IMR-90 (cell line): Measurements from ENCODE around the gene IL12RB2.

Experiments used
- BHLHE40 ChIP-seq: fragments of 150-350 bp; IDR thresholded peaks from 2 replicates; pipeline ENCODE4 v1.6.1; 2016; ENCODE audit warnings: mild to moderate bottlenecking, low read depth, low read length
- CHD1 ChIP-seq: IDR thresholded peaks from 2 replicates; pipeline ENCODE4 v1.6.1; 2012; ENCODE audit warnings: low read depth, low read length, improper control_type of control experiment
- ELK1 ChIP-seq: fragments of 150-350 bp; IDR thresholded peaks from 2 replicates; pipeline ENCODE4 v1.6.1; 2016; ENCODE audit warnings: low read depth, mild to moderate bottlenecking, low read length, moderate library complexity, borderline replicate concordance
- MAFK ChIP-seq: IDR thresholded peaks from 2 replicates; pipeline ENCODE4 v1.6.1; 2012; ENCODE audit warnings: low read depth, low read length, improper control_type of control experiment
- MXI1 ChIP-seq: IDR thresholded peaks from 2 replicates; pipeline ENCODE4 v1.6.1; 2012; ENCODE audit warnings: low read depth, mild to moderate bottlenecking, low read length, moderate library complexity, borderline replicate concordance
- POLR2A ChIP-seq: IDR thresholded peaks from 2 replicates; pipeline ENCODE4 v1.6.1; 2012; ENCODE audit warnings: mild to moderate bottlenecking, low read depth, low read length
- RFX5 ChIP-seq: IDR thresholded peaks from 2 replicates; pipeline ENCODE4 v1.8.0; 2012; ENCODE audit warnings: low read depth, mild to moderate bottlenecking, low read length, moderate library complexity
- SMC3 ChIP-seq: fragments of 150-350 bp; IDR thresholded peaks from 2 replicates; pipeline ENCODE4 v1.6.1; 2016; ENCODE audit warnings: low read depth, mild to moderate bottlenecking, antibody characterized with exemption, low read length, moderate library complexity
- USF2 ChIP-seq: fragments of 150-350 bp; IDR thresholded peaks from 2 replicates; pipeline ENCODE4 v1.6.1; 2017; ENCODE audit warnings: mild to moderate bottlenecking, antibody characterized with exemption, low read length, low read depth
- TF ChIP-seq, protein P1 (sequence below): conservative IDR thresholded peaks from 2 replicates; pipeline ENCODE4 v1.5.1; 2012; ENCODE audit warnings: mild to moderate bottlenecking, low read depth, low read length, improper control_type of control experiment

GRCh38 chr1:67393240-67393639 lies 85.6 kb downstream of the IL12RB2 start:
- TF ChIP-seq USF2, result no peak
- TF ChIP-seq CHD1, result no peak
- TF ChIP-seq POLR2A, result no peak
- TF ChIP-seq, protein P1, sequence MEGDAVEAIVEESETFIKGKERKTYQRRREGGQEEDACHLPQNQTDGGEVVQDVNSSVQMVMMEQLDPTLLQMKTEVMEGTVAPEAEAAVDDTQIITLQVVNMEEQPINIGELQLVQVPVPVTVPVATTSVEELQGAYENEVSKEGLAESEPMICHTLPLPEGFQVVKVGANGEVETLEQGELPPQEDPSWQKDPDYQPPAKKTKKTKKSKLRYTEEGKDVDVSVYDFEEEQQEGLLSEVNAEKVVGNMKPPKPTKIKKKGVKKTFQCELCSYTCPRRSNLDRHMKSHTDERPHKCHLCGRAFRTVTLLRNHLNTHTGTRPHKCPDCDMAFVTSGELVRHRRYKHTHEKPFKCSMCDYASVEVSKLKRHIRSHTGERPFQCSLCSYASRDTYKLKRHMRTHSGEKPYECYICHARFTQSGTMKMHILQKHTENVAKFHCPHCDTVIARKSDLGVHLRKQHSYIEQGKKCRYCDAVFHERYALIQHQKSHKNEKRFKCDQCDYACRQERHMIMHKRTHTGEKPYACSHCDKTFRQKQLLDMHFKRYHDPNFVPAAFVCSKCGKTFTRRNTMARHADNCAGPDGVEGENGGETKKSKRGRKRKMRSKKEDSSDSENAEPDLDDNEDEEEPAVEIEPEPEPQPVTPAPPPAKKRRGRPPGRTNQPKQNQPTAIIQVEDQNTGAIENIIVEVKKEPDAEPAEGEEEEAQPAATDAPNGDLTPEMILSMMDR, result no peak
- no peak for TF ChIP-seq MXI1
- TF ChIP-seq RFX5, result no peak
- TF ChIP-seq MAFK, result no peak
- TF ChIP-seq SMC3, result no peak
- TF ChIP-seq BHLHE40, result no peak
- no peak for TF ChIP-seq ELK1
